ENCODE data around the gene BRD3OS.

Gene BRD3OS

GRCh38 chr9:134004881-134005280 is 20.4 kb upstream of the BRD3OS start:
- no peak for DNase-seq (ENCODE audit: low spot score)

- DNase-seq (ENCODE audit: low spot score): no peak
These were observed 19.9 kb upstream of the BRD3OS start for GRCh38 chr9:134005381-134005780.

GRCh38 chr9:134007150-134007549 is 18.1 kb upstream of the BRD3OS start:
- no peak for DNase-seq (ENCODE audit: low spot score)

GRCh38 chr9:134007571-134007970 is 17.7 kb upstream of the BRD3OS start:
- no peak for DNase-seq (ENCODE audit: low spot score)

- no peak for DNase-seq (ENCODE audit: low spot score)
These were observed 14.7 kb upstream of the BRD3OS start for GRCh38 chr9:134010310-134011173.

GRCh38 chr9:134011401-134011800 is 13.9 kb upstream of the BRD3OS start:
- DNase-seq (ENCODE audit: low spot score): no peak

- no peak for DNase-seq (ENCODE audit: low spot score)
These were observed 10.3 kb upstream of the BRD3OS start for GRCh38 chr9:134014946-134015345.

GRCh38 chr9:134024214-134024792 is 978 bp upstream of the BRD3OS start:
- DNase-seq (ENCODE audit: low spot score): no peak

- DNase-seq (ENCODE audit: low spot score): peak; percentile 22
These were observed 593 bp downstream of the BRD3OS start for GRCh38 chr9:134025606-134026541.

GRCh38 chr9:134026581-134026980 is 1.3 kb downstream of the BRD3OS start:
- DNase-seq (ENCODE audit: low spot score): no peak

- DNase-seq (ENCODE audit: low spot score): no peak
These were observed 1.7 kb downstream of the BRD3OS start for GRCh38 chr9:134026981-134027380.

- no peak for DNase-seq (ENCODE audit: low spot score)
These were observed 2.3 kb downstream of the BRD3OS start for GRCh38 chr9:134027561-134027960.

GRCh38 chr9:134028076-134028475 is 2.8 kb downstream of the BRD3OS start:
- no peak for DNase-seq (ENCODE audit: low spot score)

- no peak for DNase-seq (ENCODE audit: low spot score)
These were observed 3.4 kb downstream of the BRD3OS start for GRCh38 chr9:134028575-134029247.

- DNase-seq (ENCODE audit: low spot score): no peak
These were observed 4.3 kb downstream of the BRD3OS start for GRCh38 chr9:134029248-134030226.

- DNase-seq (ENCODE audit: low spot score): no peak
These were observed 5.7 kb downstream of the BRD3OS start for GRCh38 chr9:134030821-134031470.

GRCh38 chr9:134031783-134032182 is 6.5 kb downstream of the BRD3OS start:
- DNase-seq (ENCODE audit: low spot score): no peak

GRCh38 chr9:134032456-134033222 is 7.4 kb downstream of the BRD3OS start:
- DNase-seq (ENCODE audit: low spot score): no peak

GRCh38 chr9:134033516-134034214 is 8.4 kb downstream of the BRD3OS start:
- DNase-seq (ENCODE audit: low spot score): no peak

All from CD4-positive, alpha-beta T cell treated with Interleukin-15 for 4 hours (primary cell).